ENCODE measurements around the gene GH1. TPM values are rescaled to one million over a fixed set of nuclear protein-coding genes. Genes with fewer than 3 reads are reported as not detected.

Gene GH1
- total and polyA plus RNA-seq, 2 of the 13 experiments (the other 11 are each of a cell fraction or from before 2014, with no cell fraction given) = not detected

DNA sequence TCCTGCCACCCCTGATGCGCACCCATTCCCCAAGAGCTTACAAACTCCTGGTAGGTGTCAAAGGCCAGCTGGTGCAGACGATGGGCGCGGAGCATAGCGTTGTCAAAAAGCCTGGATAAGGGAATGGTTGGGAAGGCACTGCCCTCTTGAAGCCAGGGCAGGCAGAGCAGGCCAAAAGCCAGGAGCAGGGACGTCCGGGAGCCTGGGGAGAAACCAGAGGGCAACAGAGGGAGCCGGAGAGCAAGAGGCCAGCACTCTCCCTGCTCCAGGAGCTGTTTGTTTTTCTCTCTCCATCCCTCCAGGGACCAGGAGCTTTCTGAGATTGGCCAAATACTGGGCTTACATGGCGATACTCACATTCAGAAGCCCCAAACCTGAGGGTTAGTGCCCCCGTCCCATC lies 334 bp downstream of the GH1 start:
- Histone ChIP-seq H3K4me3 (replicated peaks in 1 of 3; ENCODE audit: insufficient read depth in 1 of 3, low read depth in 2 of 3, low read length in 3 of 3) (no peak overlapping the region), H3K79me2 (ENCODE audit: insufficient read depth, low read length) (no peaks in the 10 kb centered on the region), H4K20me1 (ENCODE audit: insufficient read depth, low read length) (no peaks in the 10 kb centered on the region), H3K27ac (ENCODE audit: extremely low read length, insufficient read depth, low read length) (no peak overlapping the region), H2AFZ (ENCODE audit: low read length) (no peak overlapping the region), H3K36me3 (replicated peaks in 1 of 2; ENCODE audit: control insufficient read depth in 1 of 2, insufficient read depth in 2 of 2, low read length in 2 of 2) (no peaks in the 10 kb centered on the region), H3K27me3 (ENCODE audit: control insufficient read depth in 1 of 2, insufficient read depth in 2 of 2, low read length in 2 of 2) (peaks cover 1 to 32% of the 10 kb centered on the region in 2 experiments; a peak in 3 of 5 replicates), H3K4me2 (ENCODE audit: low read depth, low read length) (no peak overlapping the region), H3K9ac (ENCODE audit: insufficient read depth, low read depth, low read length) (no peak overlapping the region), H3K9me3 (ENCODE audit: low read length) (no peaks in the 10 kb centered on the region), H3K4me1 (ENCODE audit: insufficient read depth, low read length) (peaks cover 16% of the 10 kb centered on the region)
- FAIRE-seq = no peak
- TF ChIP-seq ZSCAN21 (CRISPR knock-in tag; IDR thresholded peaks at IDR 0.05; ENCODE audit: borderline replicate concordance) (no peak), ZNF230 (CRISPR knock-in tag; IDR thresholded peaks at IDR 0.05) (no peak), ZNF788 (CRISPR knock-in tag; IDR thresholded peaks at IDR 0.05; ENCODE audit: borderline replicate concordance) (0 out of 2 replicates have a peak, but pooled peaks have one; percentile 8), NR3C1 (CRISPR knock-in tag; IDR thresholded peaks at IDR 0.05) (no peak), ESRRA (CRISPR knock-in tag; IDR thresholded peaks at IDR 0.05; ENCODE audit: low read depth) (no peak), ZBTB42 (CRISPR knock-in tag; IDR thresholded peaks at IDR 0.05) (no peak), ZNF839 (CRISPR knock-in tag; IDR thresholded peaks at IDR 0.05; ENCODE audit: borderline replicate concordance) (no peak), STAG1 (CRISPR knock-in tag; IDR thresholded peaks at IDR 0.05) (peak; percentile 34)
- TF ChIP-seq, protein P1, sequence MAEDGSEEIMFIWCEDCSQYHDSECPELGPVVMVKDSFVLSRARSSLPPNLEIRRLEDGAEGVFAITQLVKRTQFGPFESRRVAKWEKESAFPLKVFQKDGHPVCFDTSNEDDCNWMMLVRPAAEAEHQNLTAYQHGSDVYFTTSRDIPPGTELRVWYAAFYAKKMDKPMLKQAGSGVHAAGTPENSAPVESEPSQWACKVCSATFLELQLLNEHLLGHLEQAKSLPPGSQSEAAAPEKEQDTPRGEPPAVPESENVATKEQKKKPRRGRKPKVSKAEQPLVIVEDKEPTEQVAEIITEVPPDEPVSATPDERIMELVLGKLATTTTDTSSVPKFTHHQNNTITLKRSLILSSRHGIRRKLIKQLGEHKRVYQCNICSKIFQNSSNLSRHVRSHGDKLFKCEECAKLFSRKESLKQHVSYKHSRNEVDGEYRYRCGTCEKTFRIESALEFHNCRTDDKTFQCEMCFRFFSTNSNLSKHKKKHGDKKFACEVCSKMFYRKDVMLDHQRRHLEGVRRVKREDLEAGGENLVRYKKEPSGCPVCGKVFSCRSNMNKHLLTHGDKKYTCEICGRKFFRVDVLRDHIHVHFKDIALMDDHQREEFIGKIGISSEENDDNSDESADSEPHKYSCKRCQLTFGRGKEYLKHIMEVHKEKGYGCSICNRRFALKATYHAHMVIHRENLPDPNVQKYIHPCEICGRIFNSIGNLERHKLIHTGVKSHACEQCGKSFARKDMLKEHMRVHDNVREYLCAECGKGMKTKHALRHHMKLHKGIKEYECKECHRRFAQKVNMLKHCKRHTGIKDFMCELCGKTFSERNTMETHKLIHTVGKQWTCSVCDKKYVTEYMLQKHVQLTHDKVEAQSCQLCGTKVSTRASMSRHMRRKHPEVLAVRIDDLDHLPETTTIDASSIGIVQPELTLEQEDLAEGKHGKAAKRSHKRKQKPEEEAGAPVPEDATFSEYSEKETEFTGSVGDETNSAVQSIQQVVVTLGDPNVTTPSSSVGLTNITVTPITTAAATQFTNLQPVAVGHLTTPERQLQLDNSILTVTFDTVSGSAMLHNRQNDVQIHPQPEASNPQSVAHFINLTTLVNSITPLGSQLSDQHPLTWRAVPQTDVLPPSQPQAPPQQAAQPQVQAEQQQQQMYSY (CRISPR knock-in tag; IDR thresholded peaks at IDR 0.05) = peak; percentile 60; the same call in 1 of the 2 replicates
- TF ChIP-seq, protein P2, sequence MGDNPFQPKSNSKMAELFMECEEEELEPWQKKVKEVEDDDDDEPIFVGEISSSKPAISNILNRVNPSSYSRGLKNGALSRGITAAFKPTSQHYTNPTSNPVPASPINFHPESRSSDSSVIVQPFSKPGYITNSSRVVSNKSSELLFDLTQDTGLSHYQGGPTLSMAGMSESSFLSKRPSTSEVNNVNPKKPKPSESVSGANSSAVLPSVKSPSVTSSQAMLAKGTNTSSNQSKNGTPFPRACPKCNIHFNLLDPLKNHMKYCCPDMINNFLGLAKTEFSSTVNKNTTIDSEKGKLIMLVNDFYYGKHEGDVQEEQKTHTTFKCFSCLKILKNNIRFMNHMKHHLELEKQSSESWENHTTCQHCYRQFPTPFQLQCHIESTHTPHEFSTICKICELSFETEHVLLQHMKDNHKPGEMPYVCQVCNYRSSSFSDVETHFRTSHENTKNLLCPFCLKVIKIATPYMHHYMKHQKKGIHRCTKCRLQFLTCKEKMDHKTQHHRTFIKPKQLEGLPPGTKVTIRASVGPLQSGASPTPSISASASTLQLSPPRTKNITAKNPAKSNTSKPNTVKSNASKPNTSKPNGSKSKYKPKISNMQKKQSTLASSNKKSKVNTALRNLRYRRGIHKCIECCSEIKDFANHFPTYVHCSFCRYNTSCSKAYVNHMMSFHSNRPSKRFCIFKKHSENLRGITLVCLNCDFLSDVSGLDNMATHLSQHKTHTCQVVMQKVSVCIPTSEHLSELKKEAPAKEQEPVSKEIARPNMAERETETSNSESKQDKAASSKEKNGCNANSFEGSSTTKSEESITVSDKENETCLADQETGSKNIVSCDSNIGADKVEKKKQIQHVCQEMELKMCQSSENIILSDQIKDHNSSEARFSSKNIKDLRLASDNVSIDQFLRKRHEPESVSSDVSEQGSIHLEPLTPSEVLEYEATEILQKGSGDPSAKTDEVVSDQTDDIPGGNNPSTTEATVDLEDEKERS (CRISPR knock-in tag; IDR thresholded peaks at IDR 0.05) = no peak
- TF ChIP-seq, protein P3, sequence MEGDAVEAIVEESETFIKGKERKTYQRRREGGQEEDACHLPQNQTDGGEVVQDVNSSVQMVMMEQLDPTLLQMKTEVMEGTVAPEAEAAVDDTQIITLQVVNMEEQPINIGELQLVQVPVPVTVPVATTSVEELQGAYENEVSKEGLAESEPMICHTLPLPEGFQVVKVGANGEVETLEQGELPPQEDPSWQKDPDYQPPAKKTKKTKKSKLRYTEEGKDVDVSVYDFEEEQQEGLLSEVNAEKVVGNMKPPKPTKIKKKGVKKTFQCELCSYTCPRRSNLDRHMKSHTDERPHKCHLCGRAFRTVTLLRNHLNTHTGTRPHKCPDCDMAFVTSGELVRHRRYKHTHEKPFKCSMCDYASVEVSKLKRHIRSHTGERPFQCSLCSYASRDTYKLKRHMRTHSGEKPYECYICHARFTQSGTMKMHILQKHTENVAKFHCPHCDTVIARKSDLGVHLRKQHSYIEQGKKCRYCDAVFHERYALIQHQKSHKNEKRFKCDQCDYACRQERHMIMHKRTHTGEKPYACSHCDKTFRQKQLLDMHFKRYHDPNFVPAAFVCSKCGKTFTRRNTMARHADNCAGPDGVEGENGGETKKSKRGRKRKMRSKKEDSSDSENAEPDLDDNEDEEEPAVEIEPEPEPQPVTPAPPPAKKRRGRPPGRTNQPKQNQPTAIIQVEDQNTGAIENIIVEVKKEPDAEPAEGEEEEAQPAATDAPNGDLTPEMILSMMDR (CRISPR knock-in tag; IDR thresholded peaks at IDR 0.05) = peak; percentile 49
- CTCF ChIA-PET (ENCODE audit: low intra/inter-chr PET ratio, low total read pairs) = interaction anchor here (1.6 to 2.6 kb wide), 2 partner anchors 28 to 72 kb away, joined by 25 to 27 read pairs; no protein-coding TSS in a partner anchor
- peak; percentile 70 for ATAC-seq
- WGBS (ENCODE audit: low lambda C conversion rate) = 25% methylated on average over 9 of the region's 10 CpGs
- POLR2A ChIA-PET = interaction anchor here (2.2 kb wide), 1 partner anchor 28 kb away, joined by 10 read pairs; no protein-coding TSS in a partner anchor
- BruUV-seq (replicated peaks) = no TSS peak
- no peak for DNase-seq (ENCODE audit: low spot score)
- intact Hi-C loops (cut with micrococcal nuclease; ENCODE audit: unreplicated experiment) (loop anchor here (2.0 to 10.0 kb wide), 4 partner anchors 32 to 216 kb away; partner anchors contain the start of gene ERN1), in situ Hi-C loops (cut with HindIII; ENCODE audit: extremely low pct_ligation_motif_present, low pct_unique_long_range_greater_than_20kb) (no loop called here)

All from HepG2 (cell line).